ENCODE results near the gene CMTM2. TPM values are rescaled to one million over a fixed set of nuclear protein-coding genes. Genes with fewer than 3 reads are reported as not detected.

CMTM2 gene
- total RNA-seq, 4 donors from 2014 or later, result not detected

GRCh38 chr16:66634527-66635196, 55.4 kb downstream of the CMTM2 start:
- Histone ChIP-seq H3K27me3 (no peaks in the 10 kb centered on the region), H3K4me1 (peaks cover 8% of the 10 kb centered on the region), H3K27ac (no peak overlapping the region), H3K4me3 (no peak overlapping the region), H3K9me3 (no peaks in the 10 kb centered on the region), H3K36me3 (peaks cover 3% of the 10 kb centered on the region)
- TF ChIP-seq EP300 (IDR thresholded peaks at IDR 0.05) (no peak), POLR2AphosphoS5 (IDR thresholded peaks at IDR 0.05) (no peak), POLR2A (IDR thresholded peaks at IDR 0.05) (no peak)
- TF ChIP-seq, protein P1, sequence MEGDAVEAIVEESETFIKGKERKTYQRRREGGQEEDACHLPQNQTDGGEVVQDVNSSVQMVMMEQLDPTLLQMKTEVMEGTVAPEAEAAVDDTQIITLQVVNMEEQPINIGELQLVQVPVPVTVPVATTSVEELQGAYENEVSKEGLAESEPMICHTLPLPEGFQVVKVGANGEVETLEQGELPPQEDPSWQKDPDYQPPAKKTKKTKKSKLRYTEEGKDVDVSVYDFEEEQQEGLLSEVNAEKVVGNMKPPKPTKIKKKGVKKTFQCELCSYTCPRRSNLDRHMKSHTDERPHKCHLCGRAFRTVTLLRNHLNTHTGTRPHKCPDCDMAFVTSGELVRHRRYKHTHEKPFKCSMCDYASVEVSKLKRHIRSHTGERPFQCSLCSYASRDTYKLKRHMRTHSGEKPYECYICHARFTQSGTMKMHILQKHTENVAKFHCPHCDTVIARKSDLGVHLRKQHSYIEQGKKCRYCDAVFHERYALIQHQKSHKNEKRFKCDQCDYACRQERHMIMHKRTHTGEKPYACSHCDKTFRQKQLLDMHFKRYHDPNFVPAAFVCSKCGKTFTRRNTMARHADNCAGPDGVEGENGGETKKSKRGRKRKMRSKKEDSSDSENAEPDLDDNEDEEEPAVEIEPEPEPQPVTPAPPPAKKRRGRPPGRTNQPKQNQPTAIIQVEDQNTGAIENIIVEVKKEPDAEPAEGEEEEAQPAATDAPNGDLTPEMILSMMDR (IDR thresholded peaks at IDR 0.05), result no peak
- no peak for DNase-seq (ENCODE audit: low spot score in 2 of 2)
- WGBS, result 95% methylated on average over 4 of the region's 4 CpGs

GRCh38 chr16:66635406-66635805, 56.1 kb downstream of the CMTM2 start:
- TF ChIP-seq POLR2AphosphoS5 (IDR thresholded peaks at IDR 0.05) (no peak), POLR2A (IDR thresholded peaks at IDR 0.05) (no peak), EP300 (IDR thresholded peaks at IDR 0.05) (no peak)
- TF ChIP-seq, protein P1 (IDR thresholded peaks at IDR 0.05), result no peak
- H3K9me3 ChIP-seq, result no peaks in the 10 kb centered on the region
- peaks cover 8% of the 10 kb centered on the region for H3K4me1 ChIP-seq
- no peak overlapping the region for H3K4me3 ChIP-seq
- 98% methylated on average over 5 of the region's 6 CpGs for WGBS
- peaks cover 3% of the 10 kb centered on the region for H3K36me3 ChIP-seq
- DNase-seq (ENCODE audit: low spot score in 2 of 2), result no peak
- H3K27me3 ChIP-seq, result no peaks in the 10 kb centered on the region
- H3K27ac ChIP-seq, result no peak overlapping the region

GRCh38 chr16:66636199-66636598, 56.9 kb downstream of the CMTM2 start:
- Histone ChIP-seq H3K36me3 (peaks cover 3% of the 10 kb centered on the region), H3K9me3 (no peaks in the 10 kb centered on the region), H3K27ac (no peak overlapping the region), H3K27me3 (no peaks in the 10 kb centered on the region), H3K4me3 (no peak overlapping the region), H3K4me1 (peaks cover 8% of the 10 kb centered on the region)
- WGBS, result 74% methylated on average over 5 of the region's 5 CpGs
- TF ChIP-seq POLR2A (IDR thresholded peaks at IDR 0.05) (no peak), POLR2AphosphoS5 (IDR thresholded peaks at IDR 0.05) (no peak), EP300 (IDR thresholded peaks at IDR 0.05) (no peak)
- TF ChIP-seq, protein P1 (IDR thresholded peaks at IDR 0.05), result no peak
- no peak for DNase-seq (ENCODE audit: low spot score in 2 of 2)

GRCh38 chr16:66637806-66638205, 58.5 kb downstream of the CMTM2 start:
- no peak overlapping the region for H3K4me3 ChIP-seq
- H3K36me3 ChIP-seq, result peaks cover 3% of the 10 kb centered on the region
- no peak overlapping the region for H3K27ac ChIP-seq
- no peak for DNase-seq (ENCODE audit: low spot score in 2 of 2)
- H3K4me1 ChIP-seq, result peaks cover 8% of the 10 kb centered on the region
- 86% methylated on average over 3 of the region's 3 CpGs for WGBS
- TF ChIP-seq POLR2AphosphoS5 (IDR thresholded peaks at IDR 0.05) (no peak), POLR2A (IDR thresholded peaks at IDR 0.05) (no peak), EP300 (IDR thresholded peaks at IDR 0.05) (no peak)
- TF ChIP-seq, protein P1 (IDR thresholded peaks at IDR 0.05), result no peak
- no peaks in the 10 kb centered on the region for H3K27me3 ChIP-seq
- no peaks in the 10 kb centered on the region for H3K9me3 ChIP-seq

Other genes starting within 250 kb of the CMTM2 start
- gene CDH5, start 212.8 kb upstream of the CMTM2 start, total RNA-seq, result 10 to 100 TPM in 2 of 4 donors, 1 to 10 TPM in 2; 8.0 to 23.6 (median 14.4) TPM
- 1 to 10 TPM in 3 of 4 donors, under 1 TPM in 1; 0.72 to 4.8 (median 2.5) TPM for gene BEAN1, start 152.2 kb upstream of the CMTM2 start, total RNA-seq
- gene TK2, start 29.3 kb upstream of the CMTM2 start, total RNA-seq, result 10 to 100 TPM; 13.6 to 27.0 (median 19.7) TPM
- 10 to 100 TPM; 15.4 to 33.7 (median 21.4) TPM for gene CKLF, start 26.9 kb upstream of the CMTM2 start, total RNA-seq
- 1 to 10 TPM in 3 of 4 donors, under 1 TPM in 1; 0.97 to 1.6 (median 1.5) TPM for gene CMTM1, start 13.0 kb upstream of the CMTM2 start, total RNA-seq
- gene CMTM3, start 25.2 kb downstream of the CMTM2 start, total RNA-seq, result 10 to 100 TPM in 2 of 4 donors, 1 to 10 TPM in 2; 6.5 to 15.5 (median 9.2) TPM
- gene CMTM4, start 117.3 kb downstream of the CMTM2 start, total RNA-seq, result 10 to 100 TPM; 24.0 to 55.1 (median 36.4) TPM
- 100 to 1,000 TPM; 102 to 212 (median 137) TPM for gene DYNC1LI2, start 172.1 kb downstream of the CMTM2 start, total RNA-seq
- not detected for gene TERB1, start 222.1 kb downstream of the CMTM2 start, total RNA-seq

Data from suprapubic skin (tissue), 4 donors.